Measurements from ENCODE around the gene ACTR3.

The ACTR3 gene

DNA sequence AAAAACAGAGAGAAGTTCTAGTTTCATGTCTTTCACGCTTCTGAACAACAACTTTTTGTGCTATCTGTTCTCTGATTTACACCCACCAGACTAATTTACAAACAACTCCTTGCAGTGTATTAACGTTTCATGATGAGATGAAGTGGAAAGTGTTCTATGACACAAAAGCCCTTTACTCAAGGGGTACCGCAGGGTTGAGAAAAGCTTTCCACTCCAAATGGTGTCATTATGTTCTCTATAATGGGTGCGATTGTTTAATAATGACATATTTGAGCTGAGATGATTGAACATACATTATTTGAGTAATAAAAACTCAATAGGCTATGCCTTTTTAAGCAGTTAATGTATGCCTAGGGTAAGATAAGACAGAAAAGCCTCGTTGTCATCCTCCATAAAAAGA, 76.3 kb downstream of the ACTR3 start:
- DNase-seq (ENCODE audit: low read depth): no peak

DNA sequence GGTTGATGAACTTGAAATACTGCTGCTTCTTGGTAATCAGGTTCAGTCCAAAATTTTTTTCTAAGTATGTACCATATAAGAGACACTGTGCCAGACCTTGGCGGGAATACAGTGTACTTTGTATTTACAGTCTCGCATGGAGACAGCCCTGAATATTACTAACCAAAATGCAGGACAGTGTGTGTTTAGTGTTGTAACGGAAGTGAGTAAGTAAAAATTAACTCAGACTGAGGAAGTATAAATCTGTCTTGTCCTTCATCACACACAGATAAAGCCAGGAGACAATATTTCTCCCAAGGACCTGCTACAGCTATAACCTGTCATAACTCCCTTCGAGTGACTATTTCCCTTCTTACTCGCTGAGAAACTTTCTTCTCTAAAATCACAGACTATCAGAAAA, 76.9 kb downstream of the ACTR3 start:
- DNase-seq (ENCODE audit: low read depth): no peak

DNA sequence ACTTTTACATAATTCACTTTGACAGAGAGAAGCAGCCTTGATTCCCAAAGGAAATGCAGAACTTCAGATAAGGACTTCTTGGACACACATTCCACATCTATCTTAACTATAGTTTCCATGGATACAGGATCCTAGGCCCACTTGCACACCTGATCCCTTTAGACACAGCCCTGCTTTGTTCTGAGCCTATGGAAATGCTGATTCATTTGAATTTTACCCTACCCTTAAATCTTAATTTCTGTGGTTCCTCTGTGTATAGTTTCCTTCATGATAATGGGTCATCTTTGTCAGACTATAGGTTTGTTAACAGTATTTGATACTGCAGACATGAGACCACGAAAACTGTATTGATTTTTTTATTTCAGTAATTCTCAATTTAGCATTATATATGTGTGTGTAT, 77.4 kb downstream of the ACTR3 start:
- DNase-seq (ENCODE audit: low read depth): no peak

DNA sequence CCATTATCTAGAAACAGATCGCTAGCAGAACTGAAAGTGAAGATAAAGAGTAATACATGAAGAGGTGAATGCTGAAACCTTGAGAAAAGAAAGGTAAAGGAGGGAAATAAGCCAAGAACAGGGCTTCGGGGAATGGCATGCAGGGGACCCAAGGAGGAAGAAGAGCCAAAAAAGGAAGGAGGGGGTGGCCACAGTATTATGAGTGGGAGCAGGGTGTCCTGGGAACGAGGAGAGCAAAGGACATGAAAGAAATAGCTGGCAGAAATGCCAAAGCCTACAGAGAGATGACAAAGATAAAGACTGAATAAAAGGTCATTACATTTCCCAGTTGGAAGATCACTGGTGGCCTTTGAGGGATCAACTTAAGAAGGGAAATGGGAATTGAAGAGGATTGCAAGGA, 82.9 kb downstream of the ACTR3 start:
- no peak for DNase-seq (ENCODE audit: low read depth)

DNA sequence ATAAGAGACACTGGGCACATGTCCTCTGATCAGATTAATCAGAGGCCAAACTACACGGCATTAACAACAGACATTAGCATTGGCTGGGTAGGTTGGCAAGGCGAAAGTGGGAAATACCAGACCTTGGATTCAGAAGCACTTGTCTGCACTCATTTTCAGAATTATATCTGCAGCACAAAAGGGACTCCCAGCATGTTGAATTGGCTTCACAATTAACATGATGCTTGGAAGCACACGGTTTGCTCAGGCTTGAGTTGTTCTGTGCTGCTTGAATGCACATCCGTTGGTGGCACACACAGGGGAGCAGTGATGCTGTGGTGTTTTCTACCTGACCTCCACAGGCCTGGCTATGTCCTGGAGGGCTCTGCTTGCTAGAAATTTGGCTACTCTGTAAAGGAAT, 83.9 kb downstream of the ACTR3 start:
- no peak for DNase-seq (ENCODE audit: low read depth)

DNA sequence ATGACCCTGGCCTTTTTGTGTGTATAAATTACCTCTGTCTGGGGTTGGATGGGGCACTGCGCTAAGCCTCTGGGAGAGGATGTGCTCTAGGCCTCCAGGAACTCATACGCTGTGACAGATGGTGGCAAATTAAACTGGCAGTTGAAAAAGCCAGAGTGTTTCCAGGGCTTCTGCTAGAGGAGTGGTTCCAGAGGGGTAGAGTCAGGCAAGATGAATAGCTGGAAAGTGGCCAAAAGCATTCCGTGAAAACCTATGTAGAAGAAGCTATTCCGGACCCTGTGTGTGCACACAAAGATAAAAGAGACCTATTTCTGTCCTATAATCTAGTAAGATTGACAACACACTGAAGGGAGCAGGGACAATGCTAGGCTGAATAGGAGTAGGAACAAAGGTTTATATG, 84.8 kb downstream of the ACTR3 start:
- no peak for DNase-seq (ENCODE audit: low read depth)

DNA sequence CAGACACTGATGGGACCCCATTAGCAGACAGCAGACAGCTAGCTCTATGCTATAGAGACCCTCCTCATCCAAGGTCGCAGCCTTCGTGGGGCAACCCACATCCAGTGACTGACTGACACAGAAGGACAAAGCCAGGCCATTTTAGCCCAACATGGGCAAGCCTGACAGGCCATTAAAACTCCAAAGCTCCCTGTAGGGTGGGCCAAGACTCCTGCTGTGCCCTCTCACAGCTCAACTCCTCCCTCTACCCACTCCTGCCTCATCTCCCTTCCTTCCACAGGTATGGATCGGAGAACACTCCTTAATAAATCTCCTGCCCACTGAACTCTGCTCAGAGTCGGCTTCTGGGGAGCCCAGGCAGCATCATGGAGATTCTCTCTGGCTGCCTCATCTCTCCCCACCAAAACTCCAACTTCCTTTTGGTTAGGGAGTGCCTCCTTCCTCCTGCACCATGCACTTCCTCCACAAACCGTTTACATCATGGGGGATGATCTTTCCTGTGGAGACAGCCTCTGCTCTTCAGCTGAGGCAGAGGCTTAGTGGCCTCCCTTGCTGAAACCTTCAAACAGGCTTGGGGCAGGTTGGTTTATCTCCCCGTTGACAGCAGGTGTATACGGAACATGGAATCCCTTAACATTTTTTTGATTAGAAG, 86.5 kb downstream of the ACTR3 start:
- DNase-seq (ENCODE audit: low read depth): no peak

DNA sequence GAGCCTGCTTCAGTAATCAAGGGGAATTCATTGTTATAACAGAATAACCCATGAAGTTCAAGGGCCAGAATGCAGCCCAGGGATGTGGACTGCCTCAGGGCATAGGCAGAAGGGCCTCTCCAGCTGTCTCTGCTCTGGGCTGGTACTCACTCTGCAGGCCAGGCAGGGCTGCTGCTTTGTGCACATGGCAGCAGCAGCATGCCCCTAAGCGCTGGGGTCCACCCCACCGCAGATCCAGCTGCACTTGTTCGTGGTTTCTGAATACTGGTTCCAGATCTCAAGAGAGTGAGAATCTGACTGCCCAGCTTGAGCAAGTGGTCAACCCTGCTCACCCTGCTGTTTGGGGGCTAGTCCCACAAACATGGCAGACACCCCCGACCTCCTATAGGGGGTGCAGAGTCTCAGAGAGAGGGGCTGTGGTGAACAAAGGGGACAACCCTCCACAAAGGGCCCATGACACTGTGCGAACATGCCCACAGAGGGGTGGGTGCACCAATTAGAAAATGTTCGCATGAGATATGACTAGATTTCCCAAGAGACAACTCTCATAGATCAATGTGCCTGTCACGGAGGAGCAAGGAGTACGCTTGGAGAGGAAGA, 87.3 kb downstream of the ACTR3 start:
- DNase-seq (ENCODE audit: low read depth): no peak

DNA sequence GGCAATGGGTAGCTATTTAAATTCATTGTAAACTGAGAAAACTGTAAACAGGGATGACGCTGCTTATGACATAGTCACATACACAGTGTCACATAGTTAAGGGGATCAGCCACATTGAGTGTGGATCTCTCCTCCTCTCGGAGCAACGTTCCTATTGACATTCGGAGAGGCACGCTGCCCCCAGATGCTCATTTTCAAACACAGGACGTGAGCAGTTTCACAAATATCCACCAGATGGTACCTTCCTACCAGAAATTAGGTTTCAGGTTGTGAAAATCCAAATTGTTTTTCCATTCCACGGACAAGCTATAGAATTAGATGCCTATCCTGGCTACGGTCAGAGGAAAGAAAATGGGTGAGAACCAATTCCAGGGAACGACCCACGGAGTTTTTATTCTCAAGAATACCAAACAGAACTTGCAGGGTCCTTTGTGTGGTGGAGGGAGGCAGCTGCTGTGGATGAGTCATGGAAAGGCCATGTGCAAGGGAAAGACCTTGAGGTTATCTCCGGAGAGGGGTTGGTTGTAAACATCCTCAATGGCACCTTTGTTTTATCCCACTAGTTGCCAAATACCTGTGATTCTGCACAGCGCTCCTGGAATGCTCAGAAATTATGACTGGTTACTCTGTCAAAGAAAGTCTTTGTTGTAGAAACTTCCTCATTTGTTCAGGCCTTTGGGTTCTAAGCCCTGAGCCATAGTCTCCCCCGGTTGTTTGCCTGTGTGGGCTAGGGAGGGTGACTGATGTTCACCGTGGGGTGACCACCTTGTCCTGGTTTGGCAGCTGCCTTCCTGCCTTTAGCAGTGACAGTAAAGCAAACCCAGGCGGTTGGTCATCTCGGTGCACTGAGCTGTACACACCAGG, 88.0 kb downstream of the ACTR3 start:
- DNase-seq (ENCODE audit: low read depth): no peak

DNA sequence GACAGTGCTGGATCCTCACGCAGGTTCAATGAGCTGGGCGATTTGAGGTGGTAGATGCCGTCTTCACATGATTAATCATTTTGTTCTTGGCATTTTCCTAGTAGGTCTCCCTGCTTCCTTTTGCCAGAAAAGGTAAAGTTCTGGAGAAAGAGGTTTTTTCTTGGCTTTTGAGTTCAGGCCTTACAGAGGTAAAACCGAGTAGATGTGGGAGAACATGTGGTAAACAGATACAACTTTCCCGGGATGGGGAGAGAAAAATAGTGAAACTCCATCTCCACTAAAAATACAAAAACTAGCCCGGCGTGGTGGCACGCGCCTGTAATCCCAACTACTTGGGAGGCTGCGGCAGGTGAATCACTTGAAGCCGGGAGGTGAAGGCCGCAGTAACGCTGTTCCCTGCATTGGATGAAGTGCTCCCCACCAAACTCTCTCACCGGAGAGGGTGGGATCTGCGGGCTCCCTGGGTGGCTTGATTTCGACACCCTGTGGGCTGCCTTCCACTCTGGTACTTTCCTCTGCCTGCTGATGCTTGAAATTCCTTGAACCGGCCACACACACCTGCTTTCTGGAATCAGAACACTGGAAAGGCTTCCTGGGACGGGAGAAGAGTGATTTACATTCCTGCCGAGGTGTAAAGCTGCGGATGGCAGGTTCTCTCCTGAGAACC, 88.8 kb downstream of the ACTR3 start:
- DNase-seq (ENCODE audit: low read depth): no peak

DNA sequence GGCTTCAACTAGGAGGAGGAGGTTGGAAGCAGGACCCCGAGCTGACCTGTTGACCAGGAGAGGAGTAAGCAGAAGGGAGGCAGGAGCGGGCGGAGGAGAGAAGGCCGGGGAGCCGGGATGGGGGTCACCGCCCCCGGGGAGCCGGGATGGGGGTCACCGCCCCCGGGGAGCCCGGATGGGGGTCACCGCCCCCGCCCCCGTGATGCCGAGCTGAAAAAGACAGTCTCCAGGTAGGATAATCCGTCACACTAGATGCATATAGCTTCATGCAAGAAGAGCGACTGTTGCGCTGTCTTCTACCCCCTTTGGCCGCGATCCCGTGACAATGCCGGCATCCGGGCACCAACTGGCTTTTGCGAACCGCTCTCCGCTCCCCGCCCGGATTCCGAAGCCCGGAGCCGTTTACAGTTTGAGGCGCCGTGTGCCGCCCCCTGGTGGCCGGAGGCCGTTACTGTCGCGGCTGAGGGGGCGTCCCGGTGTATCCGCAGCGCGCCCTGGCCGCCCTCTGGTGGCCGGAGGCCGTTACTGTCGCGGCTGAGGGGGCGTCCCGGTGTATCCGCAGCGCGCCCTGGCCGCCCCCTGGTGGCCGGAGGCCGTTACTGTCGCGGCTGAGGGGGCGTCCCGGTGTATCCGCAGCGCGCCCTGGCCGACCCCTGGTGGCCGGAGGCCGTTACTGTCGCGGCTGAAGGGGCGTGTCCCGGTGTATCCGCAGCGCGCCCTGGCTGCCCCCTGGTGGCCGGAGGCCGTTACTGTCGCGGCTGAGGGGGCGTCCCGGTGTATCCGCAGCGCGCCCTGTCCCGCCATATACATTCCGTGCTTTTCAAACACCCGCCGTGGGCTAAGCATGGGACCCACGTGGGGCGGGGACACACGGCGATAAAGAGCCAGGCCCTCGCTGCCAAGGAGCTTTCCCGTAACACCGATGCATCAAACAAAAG, 89.6 kb downstream of the ACTR3 start:
- peak; percentile 62 for DNase-seq (ENCODE audit: low read depth)

DNA sequence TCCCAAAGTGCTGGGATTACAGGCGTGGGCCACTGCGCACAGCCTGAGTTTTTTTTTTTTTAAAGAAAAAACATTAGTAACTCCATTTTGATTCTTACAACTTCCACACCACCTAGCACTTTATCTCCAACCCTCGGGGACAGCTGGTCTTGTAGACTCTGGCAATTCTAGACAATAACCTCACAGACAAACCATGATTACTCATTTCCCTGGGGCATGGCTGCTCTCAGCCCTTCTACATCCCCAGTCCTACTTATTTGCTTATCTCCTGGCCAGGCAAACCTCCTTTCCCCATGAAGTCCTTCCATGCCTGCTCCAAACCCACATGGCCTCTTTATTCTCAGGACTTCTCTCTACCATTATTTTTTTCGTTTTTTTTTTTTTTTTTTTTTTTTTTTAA, 91.1 kb downstream of the ACTR3 start:
- DNase-seq (ENCODE audit: low read depth): no peak

DNA sequence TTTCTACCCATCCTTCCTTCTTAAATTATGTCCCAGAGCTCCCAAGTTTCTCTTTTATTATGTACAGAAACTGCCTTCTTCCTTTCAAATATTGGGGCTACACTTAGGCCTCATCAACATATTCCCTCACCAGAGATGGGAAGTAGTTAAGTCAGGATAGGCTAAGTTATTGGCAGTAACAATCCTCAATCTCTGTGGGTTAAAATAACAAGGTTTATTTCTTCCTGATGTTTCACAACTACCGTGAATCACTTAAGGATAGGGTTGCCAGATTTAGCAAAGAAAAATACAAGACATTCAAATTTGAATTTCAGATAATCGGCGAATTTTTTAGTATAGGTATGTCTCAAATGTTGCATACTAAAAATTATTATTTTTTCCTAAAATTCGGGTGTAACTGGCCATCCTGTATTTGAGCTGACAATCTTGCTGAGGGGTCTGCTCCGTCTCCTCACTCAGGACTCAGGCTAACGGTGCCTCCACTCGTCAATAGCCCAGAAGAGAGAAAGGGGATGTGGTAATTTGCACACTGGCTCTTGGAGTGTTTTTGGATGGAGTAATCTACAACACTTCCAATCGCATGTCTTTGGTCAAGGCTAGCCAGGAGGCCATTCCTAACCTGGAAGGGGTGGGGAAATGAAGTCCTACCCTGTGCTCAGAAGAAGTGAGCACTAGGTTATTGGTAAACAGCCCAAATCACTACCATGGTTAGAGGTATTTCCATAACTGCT, 91.7 kb downstream of the ACTR3 start:
- no peak for DNase-seq (ENCODE audit: low read depth)

DNA sequence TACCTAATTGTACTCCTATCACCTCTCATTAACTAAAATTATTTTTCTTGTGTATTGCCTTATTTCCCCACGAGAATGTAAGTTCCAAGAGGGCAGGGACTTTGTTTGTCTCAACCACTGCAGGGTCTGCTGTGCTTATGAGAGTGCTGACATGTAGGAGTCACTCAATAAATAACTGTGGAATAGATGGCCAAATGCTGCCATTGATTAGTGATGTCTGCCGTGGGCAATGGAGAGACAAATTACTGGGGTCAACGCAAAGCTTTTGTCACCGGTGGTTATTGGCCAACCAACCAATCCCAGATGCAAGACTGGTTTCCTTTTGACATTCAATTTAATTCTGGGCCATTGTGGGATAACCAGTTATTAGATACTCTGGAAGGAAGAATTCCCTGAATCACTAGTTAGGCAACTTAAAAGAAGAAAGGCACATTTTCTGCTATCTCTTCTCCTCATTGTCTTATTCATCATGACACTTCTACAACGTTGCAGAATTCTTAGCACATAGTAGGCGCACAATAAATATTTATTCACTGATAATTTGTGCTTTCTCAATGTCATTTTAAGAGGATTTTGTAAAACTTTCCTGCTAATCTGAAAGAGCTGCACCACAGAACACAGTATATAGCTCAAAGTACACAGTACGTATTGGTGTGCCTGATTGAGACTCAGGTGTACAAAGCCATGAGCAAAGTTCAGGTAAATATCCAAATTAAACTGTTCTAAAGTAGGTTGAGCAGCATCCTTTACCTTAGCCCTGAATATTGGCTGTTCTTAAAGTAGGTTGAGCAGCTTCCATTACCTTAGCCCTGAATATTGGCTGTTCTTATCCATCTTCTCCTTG, 95.9 kb downstream of the ACTR3 start:
- DNase-seq (ENCODE audit: low read depth): no peak

DNA sequence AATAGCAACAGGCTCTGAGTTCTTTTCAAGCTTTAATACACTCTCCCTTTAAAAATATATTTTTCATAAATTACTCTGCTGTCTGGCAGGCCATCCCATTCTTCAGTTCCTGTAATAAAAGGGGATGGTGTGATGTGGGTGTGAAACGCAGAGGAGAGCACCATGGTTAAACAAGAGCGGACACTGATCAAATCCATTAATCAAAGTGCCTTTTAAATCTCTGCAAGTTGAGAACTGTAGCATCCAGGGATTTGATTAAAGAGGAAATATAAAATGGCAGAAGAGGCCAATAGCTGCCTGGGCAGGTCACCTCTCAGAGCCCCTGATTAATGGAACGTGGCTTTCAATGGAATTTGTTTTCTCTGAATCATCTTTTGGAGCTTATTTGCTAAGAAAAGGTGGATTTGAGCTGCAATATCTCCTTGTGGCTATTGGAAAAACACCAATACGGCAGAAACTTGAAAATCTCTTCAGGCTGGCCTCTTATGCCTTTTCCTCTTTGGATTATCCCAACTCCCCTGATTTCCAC, 96.9 kb downstream of the ACTR3 start:
- DNase-seq (ENCODE audit: low read depth): no peak

DNA sequence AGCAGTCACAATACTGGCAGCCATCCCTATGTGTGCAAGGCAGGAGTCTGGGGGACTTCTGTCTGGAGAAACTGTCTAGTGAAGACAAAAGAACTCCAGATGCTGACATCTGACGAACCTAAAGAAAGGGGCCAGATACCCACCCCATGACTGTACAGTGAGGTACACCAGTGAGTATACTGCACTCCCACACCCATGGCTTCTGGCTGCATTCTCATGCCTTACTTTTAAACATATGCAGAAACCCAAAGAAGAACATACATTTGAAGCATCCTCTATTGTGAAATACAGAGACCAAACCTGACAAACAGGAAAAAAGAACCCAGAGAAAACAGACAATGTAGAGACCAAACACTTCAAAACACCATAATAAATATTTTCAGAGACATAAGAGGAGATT, 102.2 kb downstream of the ACTR3 start:
- no peak for DNase-seq (ENCODE audit: low read depth)

DNA sequence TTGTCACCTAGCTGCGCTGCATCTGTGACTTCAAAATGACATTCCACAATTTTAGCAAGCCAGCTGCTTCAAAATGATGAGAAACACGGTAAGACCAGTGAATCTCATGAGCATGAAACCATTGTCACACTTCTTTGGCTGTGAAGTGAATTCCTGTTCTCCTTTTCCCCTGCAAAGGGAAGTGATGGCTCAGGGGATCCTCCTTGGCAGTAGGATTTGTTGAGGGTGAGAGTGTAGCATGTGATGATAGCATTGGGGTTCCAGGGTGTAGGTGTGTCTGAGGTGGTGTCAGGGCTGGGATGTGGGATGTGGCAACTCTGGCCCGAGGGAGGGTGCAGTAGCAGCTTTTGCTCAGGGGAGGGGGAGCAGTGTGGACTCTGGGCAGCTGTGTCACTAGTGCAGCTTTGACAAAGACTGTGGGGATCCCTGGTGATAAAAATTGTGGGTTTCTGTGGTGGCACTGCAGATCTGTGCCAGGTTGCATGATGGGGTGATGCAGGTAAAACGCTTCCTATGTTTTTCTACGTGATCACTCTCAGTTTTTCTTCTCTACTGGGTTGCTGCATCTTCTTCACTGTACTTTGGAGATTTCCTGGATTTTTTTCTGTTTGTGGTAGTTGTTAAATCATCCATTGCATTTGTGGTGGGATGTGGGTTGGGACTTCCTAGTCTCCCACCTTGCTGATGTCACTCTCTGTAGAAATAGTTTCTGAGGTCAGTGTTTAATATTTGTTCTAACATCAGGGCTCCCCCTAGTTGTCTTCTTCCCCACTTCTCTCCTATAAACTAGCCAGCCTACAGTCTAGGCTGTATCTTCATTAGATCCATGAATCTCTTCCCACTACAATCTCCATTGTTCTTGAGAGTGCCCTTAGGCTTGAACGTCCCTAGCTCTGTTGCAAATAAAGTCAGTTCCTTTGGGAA, 107.0 kb downstream of the ACTR3 start:
- no peak for DNase-seq (ENCODE audit: low read depth)

DNA sequence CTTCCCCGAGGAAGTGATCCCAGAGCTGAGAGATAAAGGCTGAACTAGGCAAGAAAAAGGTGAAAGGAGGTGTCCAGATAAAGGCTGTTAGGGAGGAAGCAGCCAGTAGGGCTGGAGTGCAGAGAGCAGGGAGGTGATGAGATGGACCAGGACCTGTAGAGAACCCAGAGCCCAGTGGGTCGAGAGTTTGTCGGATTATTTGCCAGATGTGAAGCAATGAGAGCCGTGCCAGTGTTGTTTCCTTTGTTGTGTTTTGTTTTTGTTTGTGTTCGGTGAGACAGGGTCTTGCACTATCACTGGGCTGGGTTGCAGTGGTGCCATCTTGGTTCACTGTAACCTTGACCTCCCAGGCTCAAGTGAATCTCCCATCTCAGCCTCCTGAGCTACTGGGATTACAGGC, 111.3 kb downstream of the ACTR3 start:
- DNase-seq (ENCODE audit: low read depth): no peak

DNA sequence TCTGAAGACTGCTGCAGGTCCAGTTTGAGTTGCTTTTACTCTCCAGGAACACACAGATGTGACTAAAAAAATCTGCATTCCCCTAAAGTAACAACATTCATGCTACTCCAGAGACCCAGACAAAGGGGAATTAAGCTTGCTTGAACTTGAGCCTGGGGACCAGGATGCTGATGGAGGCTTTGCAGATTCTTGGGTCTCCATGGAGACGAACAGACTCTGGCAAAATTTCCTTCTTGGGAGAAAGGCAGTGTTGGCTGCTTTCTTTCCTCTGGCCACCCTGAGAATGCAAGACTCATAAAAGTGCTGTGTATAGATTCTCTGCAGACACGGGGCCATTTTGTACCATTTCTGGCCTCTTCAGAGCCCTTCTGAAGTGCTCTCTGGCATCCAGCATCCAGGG, 112.0 kb downstream of the ACTR3 start:
- no peak for DNase-seq (ENCODE audit: low read depth)

Data from activated T-helper 9 cell treated with anti-CD3 and anti-CD28 coated beads, Interleukin-2, amount 50 U/mL, for 16 hours (primary cell).